ENCODE measurements around the gene OXLD1.

The OXLD1 gene

DNA sequence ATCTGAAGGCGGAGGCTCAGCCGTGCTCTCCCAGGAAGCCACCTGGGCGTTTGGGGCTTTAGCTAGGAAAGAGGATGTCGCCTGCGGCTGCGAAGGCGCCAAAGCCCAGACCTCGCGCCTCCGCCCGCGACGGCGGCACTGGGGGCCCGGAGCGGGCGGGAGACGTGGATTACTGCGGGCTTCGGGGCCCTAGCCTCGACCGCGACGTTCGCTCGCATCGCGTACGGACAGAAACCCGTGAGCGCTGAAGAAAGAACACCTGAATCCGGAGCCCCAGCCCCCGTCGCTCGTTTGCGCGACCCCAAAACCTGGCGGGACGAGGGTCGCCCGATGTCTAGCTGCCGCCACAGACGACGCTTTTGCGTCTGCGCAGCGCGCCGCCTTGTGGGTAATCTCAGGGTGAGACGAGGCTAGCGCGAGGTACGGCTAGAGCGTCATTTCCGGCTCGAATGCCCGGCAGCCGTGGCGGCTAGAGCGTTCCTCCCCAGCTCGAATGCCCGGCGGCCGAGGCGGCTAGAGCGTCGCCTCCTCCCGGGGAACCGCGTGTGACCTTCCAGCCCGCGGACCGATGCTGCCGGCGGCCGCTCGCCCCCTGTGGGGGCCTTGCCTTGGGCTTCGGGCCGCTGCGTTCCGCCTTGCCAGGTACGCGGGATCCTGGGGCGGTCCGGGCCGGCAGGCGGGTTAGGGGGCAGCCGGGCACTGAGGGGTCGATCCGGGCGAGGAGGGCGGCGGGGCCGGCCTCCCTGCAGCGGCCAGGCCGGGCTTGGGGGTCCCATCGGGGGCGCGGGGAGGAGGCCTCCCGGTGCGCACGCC is 36.7 kb upstream of the OXLD1 start, which contains the start of gene MRPL12:
MRPL12 (plus strand) TSS at position 434 of the 813 bp plus-strand sequence; CDS start at position 569, 135 bp downstream.
- peak; percentile 76 for DNase-seq (ENCODE audit: low read depth, low spot score)

DNA sequence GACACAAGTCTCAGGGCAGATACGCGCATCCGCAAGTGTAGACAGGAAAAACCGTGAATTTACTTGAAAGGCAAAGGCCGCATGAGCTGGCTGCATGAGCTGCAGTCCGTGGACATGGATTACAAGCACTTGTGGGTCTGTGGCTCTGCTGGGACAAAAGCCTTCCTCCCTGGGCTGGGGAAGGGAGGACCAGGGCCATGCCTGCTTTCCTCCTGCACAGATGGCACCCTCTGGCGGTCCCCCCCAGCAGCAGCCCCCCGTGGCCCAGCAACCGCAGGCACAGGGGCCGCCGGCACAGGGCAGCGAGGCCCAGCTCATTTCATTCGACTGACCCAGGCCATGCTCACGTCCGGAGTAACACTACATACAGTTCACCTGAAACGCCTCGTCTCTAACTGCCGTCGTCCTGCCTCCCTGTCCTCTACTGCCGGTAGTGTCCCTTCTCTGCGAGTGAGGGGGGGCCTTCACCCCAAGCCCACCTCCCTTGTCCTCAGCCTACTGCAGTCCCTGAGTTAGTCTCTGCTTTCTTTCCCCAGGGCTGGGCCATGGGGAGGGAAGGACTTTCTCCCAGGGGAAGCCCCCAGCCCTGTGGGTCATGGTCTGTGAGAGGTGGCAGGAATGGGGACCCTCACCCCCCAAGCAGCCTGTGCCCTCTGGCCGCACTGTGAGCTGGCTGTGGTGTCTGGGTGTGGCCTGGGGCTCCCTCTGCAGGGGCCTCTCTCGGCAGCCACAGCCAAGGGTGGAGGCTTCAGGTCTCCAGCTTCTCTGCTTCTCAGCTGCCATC is 35.1 kb upstream of the OXLD1 start:
- DNase-seq (ENCODE audit: low read depth, low spot score) = no peak

DNA sequence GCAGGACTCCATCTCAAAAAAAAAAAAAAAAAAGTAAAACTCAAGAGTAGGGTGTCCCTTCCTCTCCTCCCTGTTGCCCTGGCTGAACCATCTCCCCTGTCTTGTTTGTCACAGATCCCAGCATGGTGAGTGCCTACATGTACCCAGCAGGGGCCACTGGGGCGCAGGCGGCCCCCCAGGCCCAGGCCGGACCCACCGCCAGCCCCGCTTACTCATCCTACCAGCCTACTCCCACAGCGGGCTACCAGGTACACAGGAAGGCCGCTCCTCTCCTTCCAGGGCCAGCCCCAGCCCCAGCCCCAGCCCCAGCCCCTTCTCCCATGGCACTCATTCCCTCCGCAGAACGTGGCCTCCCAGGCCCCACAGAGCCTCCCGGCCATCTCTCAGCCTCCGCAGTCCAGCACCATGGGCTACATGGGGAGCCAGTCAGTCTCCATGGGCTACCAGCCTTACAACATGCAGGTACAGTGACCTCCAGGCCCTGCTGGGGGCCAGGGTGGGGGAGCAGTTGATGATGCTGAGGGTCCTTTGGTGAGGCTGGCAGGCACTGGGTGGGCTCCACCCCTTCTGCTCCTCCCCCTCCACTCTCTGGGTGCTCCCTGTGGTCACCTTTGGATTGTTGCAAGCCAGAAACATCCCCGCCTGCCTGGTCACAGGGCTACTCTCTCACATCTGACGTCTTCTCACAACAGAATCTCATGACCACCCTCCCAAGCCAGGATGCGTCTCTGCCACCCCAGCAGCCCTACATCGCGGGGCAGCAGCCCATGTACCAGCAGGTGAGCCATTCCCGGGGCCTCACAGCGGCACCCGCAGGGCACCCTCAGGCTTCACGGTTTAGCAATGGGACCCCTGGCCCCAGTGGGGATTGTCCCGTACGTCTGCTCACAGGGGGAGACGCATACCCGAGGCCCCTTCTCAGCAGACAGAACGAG is 34.2 kb upstream of the OXLD1 start:
- DNase-seq (ENCODE audit: low read depth, low spot score) = no peak

DNA sequence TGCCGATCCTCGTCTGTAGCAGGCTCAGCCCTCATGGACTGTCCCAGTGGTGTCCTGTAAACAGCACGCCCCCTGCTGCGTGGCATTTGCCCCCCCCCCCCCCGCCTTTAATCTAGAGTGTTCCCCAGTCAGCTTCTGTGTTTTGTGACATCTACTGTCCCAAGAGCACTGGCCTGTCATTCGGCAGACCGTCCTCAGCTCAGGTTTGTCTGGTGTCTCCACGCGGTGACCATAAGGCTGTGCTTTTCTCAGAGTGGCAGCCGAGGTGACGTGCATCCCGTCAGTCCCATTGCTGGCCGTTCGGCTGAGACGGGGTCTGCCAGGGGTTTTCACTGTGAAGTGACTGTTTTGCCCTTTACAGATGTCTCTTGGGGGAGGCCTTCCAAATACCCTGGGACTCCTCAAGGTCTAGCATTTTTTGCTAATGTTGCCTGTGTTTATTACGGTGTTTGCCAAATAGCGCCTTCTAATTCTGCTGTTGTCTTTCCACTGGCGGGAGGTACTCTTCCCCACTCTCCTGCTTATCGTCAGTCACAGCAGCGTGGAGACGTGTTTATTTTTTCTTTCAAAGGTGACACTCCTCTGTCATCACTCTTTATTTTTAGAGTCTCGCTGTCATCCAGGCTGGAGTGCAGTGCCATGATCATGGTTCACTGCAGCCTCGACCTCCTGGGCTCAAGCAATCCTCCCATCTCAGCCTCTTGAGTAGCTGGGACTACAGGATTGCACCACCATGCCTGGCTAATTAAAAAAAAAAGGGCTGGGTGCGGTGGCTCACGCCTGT is 31.0 kb upstream of the OXLD1 start:
- DNase-seq (ENCODE audit: low read depth, low spot score) = no peak

DNA sequence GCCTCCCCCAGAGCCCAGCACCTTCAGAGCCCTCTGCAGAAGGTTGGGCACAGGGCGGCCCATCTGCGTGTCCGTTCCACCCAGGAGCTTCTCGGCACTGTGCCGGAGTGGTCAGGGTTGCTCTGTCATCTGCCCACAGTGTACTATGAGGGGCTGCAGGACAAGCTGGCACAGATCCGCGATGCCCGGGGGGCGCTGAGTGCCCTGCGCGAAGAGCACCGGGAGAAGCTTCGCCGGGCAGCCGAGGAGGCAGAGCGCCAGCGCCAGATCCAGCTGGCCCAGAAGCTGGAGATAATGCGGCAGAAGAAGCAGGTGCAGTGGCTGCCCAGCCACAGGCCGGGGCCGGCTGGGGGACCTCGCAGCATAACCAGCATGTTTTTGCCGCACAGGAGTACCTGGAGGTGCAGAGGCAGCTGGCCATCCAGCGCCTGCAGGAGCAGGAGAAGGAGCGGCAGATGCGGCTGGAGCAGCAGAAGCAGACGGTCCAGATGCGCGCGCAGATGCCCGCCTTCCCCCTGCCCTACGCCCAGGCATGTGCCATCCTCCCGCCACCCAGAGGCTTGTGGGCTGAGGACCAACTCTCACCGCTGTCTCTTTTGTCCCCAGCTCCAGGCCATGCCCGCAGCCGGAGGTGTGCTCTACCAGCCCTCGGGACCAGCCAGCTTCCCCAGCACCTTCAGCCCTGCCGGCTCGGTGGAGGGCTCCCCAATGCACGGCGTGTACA is 30.0 kb upstream of the OXLD1 start:
- no peak for DNase-seq (ENCODE audit: low read depth, low spot score)

DNA sequence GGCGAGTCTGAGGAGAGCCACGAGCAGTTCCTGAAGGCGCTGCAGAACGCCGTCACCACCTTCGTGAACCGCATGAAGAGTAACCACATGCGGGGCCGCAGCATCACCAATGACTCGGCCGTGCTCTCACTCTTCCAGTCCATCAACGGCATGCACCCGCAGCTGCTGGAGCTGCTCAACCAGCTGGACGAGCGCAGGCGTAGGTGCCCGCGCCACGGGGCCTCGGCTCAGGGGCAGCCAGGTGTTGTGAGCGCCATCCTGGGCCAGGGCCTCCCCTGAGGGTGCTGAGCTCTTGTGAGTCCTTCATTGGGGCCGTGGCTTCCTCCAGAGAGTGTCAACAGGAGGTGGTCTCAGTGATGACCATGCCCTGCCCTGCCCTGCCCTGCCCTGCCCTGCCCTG is 29.4 kb upstream of the OXLD1 start:
- DNase-seq (ENCODE audit: low read depth, low spot score) = no peak

DNA sequence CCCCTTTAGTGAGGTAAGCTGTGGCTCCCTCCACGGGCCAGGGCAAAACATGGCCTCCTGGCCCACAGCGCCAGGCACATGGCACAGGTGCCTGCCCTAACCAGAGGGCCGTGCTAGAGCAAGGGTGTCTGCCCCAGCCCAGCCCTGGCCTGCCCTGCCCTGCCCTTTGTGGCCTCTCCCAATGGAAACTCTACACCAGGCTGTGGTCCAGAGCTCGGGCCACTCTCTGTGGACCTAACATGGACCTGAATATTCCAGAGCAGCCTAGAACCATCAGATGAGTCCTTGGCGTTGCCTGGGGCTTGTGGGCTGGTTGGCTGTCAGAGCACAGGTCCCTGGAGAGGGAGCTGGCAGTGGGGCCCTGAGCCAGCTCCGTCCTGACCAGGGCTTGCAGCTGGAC is 28.8 kb upstream of the OXLD1 start:
- DNase-seq (ENCODE audit: low read depth, low spot score) = no peak

DNA sequence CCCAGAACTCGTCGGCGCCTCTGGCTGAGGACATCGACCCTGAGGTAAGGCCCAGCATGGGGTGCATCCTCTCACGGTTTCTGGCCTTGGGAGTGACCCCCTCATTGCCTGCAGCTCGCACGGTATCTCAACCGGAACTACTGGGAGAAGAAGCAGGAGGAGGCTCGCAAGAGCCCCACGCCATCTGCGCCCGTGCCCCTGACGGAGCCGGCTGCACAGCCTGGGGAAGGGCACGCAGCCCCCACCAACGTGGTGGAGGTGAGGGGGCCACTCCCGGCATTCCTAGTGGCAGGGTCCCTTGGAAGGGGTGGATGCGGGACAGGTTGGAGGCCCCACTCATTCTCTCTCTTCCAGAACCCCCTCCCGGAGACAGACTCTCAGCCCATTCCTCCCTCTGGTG is 28.4 kb upstream of the OXLD1 start:
- DNase-seq (ENCODE audit: low read depth, low spot score) = no peak

DNA sequence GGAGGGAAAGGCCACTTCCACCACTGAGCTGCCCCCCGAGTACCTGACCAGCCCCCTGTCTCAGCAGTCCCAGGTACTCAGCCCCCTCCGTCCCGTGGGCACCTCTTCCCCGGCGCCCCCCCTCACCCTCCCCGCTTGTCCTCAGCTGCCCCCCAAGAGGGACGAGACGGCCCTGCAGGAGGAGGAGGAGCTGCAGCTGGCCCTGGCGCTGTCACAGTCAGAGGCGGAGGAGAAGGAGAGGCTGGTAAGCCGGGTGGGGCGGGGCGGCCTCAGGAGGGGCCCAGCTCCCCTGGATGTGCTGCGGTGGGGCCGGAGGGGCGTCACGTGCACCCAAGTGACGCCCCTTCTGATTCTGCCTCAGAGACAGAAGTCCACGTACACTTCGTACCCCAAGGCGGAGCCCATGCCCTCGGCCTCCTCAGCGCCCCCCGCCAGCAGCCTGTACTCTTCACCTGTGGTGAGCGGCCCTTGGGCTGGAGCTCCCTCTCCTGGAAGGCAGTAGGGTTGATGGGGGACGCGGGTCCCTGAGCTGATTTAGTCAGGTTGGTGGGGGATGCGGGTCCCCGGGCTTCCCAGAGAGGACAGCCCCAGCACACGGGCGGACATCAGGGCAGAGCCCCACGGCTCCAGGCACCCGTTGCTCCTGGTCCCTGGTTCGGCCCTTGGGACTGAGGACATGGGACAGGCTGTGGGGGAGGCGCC is 27.3 kb upstream of the OXLD1 start:
- no peak for DNase-seq (ENCODE audit: low read depth, low spot score)

DNA sequence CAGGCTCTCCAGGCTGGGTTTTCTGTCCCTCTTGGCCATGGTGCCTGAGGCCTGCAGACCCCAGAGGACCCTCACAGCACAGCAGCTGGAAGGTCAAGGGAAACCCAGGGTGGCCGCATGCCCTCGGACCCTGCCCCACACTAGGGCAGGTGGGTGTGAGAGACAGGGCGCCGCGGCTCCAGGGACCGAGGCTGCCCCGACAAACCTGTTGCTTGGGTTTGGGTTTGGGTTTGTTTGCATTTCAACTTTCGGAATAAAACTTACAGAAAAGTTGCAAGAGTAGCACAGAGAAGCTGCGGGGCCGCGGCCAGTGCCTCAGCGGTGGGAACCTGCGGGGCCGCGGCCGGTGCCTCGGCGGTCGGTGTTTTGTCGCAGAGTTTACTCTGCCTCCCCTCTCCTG is 25.2 kb upstream of the OXLD1 start:
- DNase-seq (ENCODE audit: low read depth, low spot score) = no peak

DNA sequence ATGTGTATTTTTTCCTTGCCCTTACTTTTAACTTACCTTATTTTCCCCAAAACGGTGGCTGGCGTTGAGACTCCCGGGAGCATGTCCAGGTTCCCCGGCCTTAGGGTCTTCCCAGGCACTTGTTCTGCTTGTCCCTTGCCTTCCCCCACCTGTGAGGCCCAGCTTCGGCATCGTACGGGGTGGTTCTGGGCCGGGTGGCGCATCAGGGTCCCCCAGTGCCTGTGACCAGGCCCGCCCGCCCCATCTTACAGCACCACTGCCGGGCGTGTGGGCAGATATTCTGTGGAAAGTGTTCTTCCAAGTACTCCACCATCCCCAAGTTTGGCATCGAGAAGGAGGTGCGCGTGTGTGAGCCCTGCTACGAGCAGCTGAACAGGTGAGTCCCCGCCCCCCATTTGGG is 24.8 kb upstream of the OXLD1 start:
- DNase-seq (ENCODE audit: low read depth, low spot score) = no peak

DNA sequence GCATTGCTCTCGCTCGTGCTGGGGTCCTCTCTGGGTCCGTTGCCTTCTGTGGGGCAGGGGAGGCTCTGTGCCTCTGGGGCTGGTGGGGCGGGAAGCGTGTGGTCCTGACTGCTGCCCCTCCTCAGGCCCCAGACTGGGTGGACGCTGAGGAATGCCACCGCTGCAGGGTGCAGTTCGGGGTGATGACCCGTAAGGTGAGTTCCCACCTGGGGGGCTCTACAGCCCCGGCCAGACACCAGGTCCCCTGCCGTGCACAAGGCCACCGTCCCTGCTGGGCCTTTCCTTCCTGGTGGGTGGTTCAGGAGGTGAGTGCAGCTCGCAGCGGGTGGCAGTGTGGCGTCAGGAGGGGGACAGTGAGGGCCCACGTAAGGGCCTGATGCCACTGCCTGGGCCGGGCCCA is 24.1 kb upstream of the OXLD1 start:
- DNase-seq (ENCODE audit: low read depth, low spot score) = no peak

DNA sequence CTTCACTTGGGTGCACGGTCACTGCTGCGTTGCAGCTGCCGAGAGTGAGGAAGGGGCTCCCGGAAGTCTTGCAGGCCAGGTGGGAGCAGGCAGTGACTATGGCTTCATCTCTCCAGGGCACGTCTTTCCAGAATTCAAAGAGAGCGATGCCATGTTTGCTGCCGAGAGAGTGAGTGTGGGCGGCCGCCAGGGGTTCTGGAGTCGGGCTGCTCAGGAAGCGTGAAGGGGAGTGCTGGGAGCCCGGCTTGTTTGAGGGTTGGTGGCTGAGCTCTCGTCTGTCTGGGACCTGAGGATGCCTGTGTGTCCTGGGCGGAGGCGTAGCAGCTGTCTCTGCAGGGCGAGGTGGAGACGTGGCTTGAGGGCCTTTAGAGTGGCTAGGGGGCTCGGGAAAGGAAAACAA is 23.7 kb upstream of the OXLD1 start:
- no peak for DNase-seq (ENCODE audit: low read depth, low spot score)

DNA sequence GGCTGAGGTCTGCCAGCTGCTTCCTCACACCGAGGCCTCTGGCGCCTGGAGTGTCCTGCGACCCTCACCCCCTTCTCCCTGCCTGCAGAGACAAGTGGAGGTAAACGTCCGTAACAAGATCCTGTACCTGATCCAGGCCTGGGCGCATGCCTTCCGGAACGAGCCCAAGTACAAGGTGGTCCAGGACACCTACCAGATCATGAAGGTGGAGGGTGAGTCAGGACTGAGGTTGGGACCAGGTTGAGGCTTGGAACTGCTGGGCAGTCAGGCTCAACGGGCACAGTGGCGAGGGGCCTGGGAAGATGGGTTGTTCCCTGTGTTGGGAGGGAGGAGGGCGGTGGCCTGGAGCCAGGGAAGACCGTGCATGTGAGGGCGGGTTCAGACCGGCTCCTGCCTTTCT is 22.2 kb upstream of the OXLD1 start:
- DNase-seq (ENCODE audit: low read depth, low spot score) = no peak

DNA sequence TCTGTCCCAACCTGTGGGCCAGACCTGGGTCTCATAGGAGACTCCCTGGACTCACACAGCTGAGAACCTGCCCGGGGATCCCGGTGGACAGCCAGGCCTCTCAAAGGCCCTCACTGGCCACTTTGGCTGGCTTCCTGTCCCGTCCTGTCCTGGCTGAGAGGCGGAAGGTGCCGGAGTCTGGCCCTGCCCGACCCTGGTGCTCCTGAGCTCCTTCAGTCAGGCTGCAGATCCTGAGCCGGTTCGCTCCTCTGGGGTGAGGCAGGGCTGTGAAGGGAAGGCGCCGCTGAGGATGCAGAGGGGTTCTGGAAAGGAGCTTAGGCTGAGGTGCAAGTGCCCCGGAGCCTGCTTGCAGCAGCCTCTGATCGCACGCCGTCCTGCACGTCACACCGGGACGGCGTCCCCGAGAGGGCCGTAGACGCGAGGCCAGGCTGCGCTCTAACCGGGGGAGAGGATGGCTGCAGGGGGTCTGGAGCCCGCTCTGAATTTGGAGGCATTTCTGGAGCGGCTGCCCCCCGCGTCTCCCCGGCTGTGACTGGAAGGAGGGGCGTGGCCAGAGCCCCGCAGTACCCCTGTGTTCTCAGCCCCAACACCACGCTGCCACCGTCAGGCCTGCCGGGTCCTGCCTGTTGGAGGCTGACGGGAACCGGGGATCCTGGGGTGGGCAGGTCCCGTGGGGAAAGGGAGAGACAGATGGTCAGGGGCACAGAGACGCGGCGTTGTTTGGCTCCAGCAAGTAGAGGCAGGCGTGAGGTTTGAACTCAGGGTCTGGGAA is 21.6 kb upstream of the OXLD1 start:
- DNase-seq (ENCODE audit: low read depth, low spot score) = no peak

DNA sequence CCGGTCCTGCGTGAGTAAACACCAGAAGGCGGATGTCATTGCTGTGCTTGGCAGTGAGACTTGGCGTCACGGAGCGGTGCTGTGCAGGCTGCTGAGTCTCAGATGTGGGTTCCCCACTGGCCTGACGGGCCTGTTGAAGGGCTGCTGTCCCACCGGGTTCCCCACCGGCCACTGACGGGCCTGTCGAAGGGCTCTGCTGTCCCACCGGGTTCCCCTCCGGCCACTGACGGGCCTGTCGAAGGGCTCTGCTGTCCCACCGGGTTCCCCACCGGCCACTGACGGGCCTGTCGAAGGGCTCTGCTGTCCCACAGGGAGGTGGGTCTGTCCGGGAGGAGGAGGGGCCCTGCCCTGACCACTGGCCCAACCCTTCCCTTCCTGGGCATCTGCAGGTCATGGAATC is 20.2 kb upstream of the OXLD1 start:
- no peak for DNase-seq (ENCODE audit: low read depth, low spot score)

DNA sequence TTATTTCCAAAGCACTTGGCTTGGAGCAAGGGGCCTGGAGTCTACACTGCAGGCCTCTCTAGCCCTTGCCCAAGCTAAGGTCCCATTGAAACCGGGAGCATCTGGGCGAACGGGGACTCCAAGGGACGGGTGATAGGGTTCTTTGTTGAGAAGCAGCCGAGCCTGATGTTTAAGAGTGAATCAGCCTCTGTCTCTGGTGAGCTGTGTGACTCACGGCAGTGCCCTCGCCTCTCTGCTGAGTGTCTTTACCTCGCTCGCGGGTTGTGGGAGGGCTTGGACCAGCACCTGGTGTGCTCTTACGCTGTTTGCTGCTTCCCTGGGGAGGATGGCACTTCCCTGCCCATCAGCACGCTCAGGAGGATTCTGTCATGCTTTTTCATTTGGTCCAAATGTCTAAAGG is 18.7 kb upstream of the OXLD1 start:
- DNase-seq (ENCODE audit: low read depth, low spot score) = no peak

DNA sequence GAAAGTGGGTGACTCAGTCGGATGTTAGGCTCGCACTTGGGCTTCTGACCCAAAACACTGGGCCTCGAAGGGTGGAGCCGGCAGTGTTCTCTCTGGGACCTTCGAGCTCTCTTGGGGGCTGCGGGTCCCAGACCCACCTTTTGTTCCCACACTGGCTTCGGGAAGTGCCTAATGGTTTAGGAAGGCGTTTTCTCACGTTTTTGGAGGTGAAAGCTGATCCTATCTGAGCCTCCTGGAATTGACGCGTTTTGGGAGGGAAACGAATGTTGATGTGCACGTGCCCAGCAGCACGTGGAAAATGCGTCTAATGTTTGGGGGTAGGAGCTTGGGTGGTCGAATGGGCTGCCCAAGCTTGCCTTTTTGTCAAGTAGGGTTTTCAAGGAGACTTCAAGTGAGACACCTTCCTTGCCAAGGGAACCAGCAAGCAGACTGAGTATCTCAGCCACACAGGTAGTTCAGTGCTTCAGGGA is 18.1 kb upstream of the OXLD1 start:
- DNase-seq (ENCODE audit: low read depth, low spot score) = no peak

Data from smooth muscle cell of the brain vasculature (primary cell).